RPMI8226 (cell line): Measurements from ENCODE around the gene SSTR3.

Experiments used
- DNase-seq: peaks from one replicate; pipeline ENCODE4 v3.0.0-alpha.2; 2015

SSTR3 gene

GRCh38 chr22:37228106-37229011, 16.1 kb upstream of the SSTR3 start:
- DNase-seq = no peak

- DNase-seq = no peak
Measured at GRCh38 chr22:37226514-37226913, 14.2 kb upstream of the SSTR3 start.

- DNase-seq = no peak
Measured at GRCh38 chr22:37226087-37226486, 13.8 kb upstream of the SSTR3 start.

DNA sequence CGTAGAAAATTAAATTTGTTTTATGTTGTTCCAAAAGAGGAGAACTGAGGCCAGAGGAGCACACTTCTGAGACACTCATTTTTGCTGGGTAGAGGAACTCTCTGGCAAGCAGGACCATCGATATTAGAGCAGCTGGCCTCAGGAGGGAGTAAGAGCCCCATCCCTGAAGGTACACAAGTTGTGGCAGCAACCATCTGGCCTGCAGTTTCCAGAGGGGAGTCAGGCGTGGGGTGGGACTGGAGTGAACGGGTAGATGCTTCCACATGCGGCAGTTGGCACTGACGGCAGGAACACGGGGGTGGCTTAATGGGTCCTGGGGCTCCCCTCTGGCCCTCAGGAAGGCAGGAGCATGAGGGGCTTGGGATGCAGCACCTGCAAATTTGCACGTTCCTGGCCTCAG, 13.2 kb upstream of the SSTR3 start:
- no peak for DNase-seq

DNA sequence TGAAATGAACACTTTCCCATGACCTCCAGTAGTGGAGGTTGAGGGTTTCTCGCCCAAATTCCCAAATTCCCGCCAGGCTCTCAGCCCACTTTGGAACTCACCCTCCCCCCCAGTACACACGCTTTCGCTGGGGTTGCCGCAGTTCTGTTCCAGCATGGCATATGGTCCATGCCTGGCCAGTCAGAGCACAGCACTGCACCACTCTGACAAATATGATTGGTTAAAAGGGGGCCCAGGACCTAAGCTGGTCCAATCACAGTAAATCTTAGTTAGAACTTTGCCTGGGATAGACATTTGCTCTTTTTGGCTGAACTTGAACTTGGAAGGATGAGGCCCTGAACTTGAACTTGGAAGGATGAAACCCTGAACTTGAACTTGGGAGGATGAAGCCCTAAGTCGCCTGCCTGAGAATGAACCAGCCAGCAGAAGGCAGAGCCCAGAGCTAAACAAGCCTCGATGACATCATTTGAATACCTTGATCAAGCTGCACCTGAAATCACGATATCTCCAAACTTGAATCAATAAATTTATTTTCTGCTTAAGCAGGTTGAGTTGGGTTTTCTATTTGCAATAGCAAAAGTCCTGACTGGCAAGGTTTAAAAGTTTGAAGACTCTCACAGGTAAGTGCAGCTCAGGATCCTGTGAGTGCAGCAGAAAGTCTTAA, 12.6 kb upstream of the SSTR3 start:
- DNase-seq = no peak

DNA sequence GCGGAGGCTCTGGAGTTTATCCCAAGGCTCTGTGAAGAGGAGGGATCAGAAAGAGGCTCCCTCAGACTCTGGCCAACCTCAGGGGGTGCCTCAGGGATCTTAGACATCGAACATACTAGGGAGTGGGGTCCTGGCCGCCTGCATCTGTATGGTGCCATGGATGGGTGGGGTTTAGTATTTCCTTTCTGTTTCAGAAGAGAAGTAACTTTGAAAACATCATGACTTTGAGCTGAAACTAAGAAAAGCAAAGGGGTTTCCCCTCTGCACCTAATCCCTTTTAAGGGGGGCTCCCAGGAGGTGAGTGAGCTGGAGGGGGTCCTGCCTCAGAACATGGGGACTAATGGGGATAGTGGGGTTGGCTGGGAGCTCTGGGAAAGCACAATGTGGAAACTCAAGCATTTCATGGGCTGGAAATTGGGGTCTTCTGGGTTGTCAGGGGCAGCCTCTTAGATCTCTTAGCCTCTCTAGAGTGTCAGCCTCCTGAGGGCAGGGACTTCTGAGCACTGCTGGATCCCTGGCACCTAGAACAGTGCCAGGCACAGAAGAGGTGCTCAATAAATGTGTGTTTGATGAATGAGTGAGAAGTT, 11.8 kb upstream of the SSTR3 start:
- no peak for DNase-seq

GRCh38 chr22:37222440-37222971, 10.2 kb upstream of the SSTR3 start:
- no peak for DNase-seq

- no peak for DNase-seq
Measured at GRCh38 chr22:37221424-37222333, 9.4 kb upstream of the SSTR3 start.

GRCh38 chr22:37220543-37220981, 8.3 kb upstream of the SSTR3 start:
- no peak for DNase-seq

- no peak for DNase-seq
Measured at GRCh38 chr22:37219533-37219932, 7.3 kb upstream of the SSTR3 start.

- DNase-seq = peak; percentile 86
Measured at GRCh38 chr22:37218771-37219411, 6.6 kb upstream of the SSTR3 start.

- DNase-seq = peak; percentile 63
Measured at GRCh38 chr22:37218399-37218770, 6.1 kb upstream of the SSTR3 start.

- peak; percentile 74 for DNase-seq
Measured at GRCh38 chr22:37215890-37216289, 3.6 kb upstream of the SSTR3 start.

DNA sequence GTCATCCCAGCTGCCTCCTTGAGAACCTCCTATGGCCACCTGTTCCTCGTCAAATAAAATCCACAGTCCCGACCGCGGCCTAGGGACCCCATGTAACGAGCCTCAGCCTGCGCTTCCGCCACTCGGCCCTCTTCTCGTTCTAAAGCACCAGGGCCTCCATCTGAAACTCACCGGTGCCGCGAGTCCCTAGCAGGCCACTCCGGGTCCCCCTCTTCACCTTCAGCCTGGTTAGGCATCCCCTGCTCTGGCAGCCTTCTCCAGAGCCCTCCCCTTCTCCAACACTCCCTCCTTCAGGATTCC, 2.4 kb upstream of the SSTR3 start:
- DNase-seq = no peak

DNA sequence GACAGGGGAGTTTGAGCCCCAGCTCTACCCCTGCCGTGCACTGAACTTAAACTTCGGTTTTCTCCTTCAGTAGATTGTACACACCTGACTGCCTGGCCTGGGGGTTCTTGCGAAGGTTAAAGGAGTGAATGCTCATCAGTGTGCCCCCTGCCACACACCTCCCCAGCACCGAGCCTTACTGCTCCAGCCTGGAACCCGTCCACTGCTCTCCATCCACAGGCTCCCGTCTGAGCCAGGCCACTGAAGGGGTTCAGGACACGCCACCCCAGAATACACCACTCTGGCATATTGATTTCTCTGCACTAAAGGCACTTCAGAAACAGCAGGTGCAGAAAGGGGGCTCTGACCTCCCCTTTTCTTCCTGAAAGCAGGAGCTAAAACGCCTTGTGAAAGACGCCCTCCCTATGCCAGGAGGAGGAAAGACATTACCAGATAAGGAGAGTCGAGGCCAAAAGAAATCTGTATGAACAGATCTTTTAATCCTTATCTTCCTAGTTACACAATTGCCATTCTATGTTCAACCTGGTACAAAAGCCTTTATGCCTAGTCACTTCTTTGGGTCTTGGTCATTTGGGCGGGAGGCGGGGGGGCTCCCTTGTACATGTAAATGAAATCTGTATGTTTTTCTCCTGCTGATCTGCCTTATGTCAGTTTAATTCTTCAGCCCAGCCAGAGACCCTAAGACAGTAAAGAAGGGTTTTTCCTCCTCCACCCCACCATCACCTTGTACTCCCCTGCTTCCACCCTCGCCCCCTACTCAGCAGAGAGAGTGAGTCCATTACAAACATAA, 1.9 kb upstream of the SSTR3 start:
- DNase-seq = no peak

GRCh38 chr22:37213218-37213855, 1.1 kb upstream of the SSTR3 start:
- no peak for DNase-seq

DNA sequence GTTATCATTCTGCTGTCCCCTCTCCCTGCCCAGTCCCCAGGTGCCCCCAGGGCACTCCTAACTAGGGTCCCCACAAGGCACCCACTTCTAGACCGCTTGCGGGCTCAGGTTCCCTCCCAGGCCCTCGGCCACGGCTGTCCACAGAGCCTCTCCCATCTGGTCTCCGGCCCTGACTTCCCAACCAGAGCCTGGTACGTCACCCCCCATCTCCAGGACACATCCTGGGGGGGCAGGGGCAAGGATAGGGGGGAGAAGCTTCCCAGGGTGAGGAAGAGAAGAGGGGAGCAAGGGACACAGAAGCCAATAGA, 457 bp downstream of the SSTR3 start:
- no peak for DNase-seq

DNA sequence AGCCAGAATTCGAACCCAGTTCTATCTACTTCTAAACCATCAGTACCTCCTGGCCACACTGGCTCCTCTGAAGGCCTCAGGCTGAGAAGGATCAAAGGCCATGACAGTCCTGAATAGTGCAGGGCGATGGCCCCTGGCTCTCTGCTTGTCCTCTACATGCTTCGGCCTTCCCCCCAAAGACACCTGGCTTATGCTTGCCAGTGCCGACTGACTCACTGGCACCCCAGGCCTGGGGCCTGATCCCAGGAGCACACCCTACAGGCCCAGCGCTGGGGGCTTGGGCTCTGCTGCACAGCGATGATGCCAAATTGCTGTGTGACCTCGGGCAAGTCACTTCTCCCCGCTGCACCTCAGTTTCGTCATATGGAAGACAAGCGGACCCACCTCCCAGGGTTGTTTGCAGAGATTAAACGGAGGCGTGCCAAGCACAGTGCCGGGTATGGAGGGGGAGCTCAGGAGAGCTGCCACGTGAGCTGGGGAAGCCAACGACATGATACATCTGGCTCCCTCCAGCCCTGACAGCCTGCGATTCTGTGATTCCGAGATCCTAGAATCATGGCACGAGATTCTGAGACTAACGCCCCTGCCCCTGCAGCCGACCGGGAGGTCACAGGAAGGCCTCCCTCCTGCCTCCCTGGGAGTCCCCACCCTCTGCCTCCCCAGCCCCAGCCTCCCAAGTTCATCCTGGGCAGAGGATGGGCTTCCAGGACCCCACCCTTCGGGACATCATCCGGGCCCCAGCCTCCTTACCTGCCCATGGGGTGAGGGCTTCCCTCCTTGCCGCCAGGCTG, 1.0 kb downstream of the SSTR3 start:
- DNase-seq = peak; percentile 49

GRCh38 chr22:37210041-37210803, 2.1 kb downstream of the SSTR3 start:
- DNase-seq = no peak
